Measurements from ENCODE around the gene ERFE. TPM values are rescaled to one million over a fixed set of nuclear protein-coding genes. Genes with fewer than 3 reads are reported as not detected.

ERFE gene
- polyA plus RNA-seq, 1 experiment = 2.9 TPM

- ChIA-PET CTCF (interaction anchor here (1.0 kb wide), 1 partner anchor 83 kb away, joined by 5 read pairs; no protein-coding TSS in a partner anchor), POLR2A (no interaction called here)
- no peak for DNase-seq (ENCODE audit: low read depth)
- no peak for TF ChIP-seq CTCF (IDR thresholded peaks at IDR 0.05; ENCODE audit: insufficient read depth, low read depth, low read length)
- peaks cover 21% of the 10 kb centered on the region for H3K36me3 ChIP-seq (ENCODE audit: control insufficient read depth, insufficient read depth, low read length)
- no peaks in the 10 kb centered on the region for H3K27me3 ChIP-seq (ENCODE audit: control insufficient read depth, insufficient read depth, low read length)
- no peak overlapping the region for H3K4me3 ChIP-seq (ENCODE audit: low read depth, low read length)
Observed at GRCh38 chr2:238180554-238180953, 21.8 kb downstream of the ERFE start.

GRCh38 chr2:238182362-238182761 lies 23.6 kb downstream of the ERFE start:
- ChIA-PET POLR2A (no interaction called here), CTCF (interaction anchor here (0.8 kb wide), 1 partner anchor 25 kb away, joined by 3 read pairs; no protein-coding TSS in a partner anchor)
- Histone ChIP-seq H3K36me3 (ENCODE audit: control insufficient read depth, insufficient read depth, low read length) (peaks cover 28% of the 10 kb centered on the region), H3K4me3 (ENCODE audit: low read depth, low read length) (no peak overlapping the region), H3K27me3 (ENCODE audit: control insufficient read depth, insufficient read depth, low read length) (no peaks in the 10 kb centered on the region)
- DNase-seq (ENCODE audit: low read depth) = no peak
- no peak for TF ChIP-seq CTCF (IDR thresholded peaks at IDR 0.05; ENCODE audit: insufficient read depth, low read depth, low read length)

DNA sequence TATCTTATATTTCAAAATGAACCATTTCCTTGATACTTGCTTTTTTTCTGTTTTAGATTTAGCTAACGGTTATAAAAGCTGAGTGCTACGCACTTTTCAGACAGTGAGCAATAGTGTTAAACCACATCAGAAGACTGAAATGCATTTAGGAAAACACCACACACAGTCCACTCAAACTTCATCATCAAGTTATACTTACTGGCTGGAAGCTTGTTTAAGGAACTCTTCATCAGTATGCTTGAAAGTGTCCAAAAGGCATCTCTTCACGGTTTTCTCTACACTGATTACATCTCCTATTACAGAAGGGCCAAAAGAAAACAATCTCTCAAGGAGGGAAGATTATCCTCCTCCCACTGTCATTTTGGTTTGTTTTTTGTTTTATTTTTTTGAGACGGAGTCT lies 25.1 kb downstream of the ERFE start:
- peaks cover 35% of the 10 kb centered on the region for H3K36me3 ChIP-seq (ENCODE audit: control insufficient read depth, insufficient read depth, low read length)
- POLR2A ChIA-PET = no interaction called here

GRCh38 chr2:238187618-238188548 lies 29.1 kb downstream of the ERFE start:
- POLR2A ChIA-PET = no interaction called here
- no peak overlapping the region for H3K4me3 ChIP-seq (ENCODE audit: low read depth, low read length)
- CTCF ChIA-PET = interaction anchor here (1.1 to 1.6 kb wide), 2 partner anchors 13 to 15 kb away, joined by 3 to 5 read pairs; partner anchors contain the start of gene ILKAP
- peaks cover 28% of the 10 kb centered on the region for H3K36me3 ChIP-seq (ENCODE audit: control insufficient read depth, insufficient read depth, low read length)
- no peak for DNase-seq (ENCODE audit: low read depth)
- TF ChIP-seq CTCF (IDR thresholded peaks at IDR 0.05; ENCODE audit: insufficient read depth, low read depth, low read length) = no peak
- no peaks in the 10 kb centered on the region for H3K27me3 ChIP-seq (ENCODE audit: control insufficient read depth, insufficient read depth, low read length)

More for the DNA sequence above, 25.1 kb downstream of the ERFE start:
- Histone ChIP-seq H3K4me3 (ENCODE audit: low read depth, low read length) (no peak overlapping the region), H3K27me3 (ENCODE audit: control insufficient read depth, insufficient read depth, low read length) (no peaks in the 10 kb centered on the region)
- TF ChIP-seq CTCF (IDR thresholded peaks at IDR 0.05; ENCODE audit: insufficient read depth, low read depth, low read length) = no peak
- CTCF ChIA-PET = interaction anchor here (0.7 kb wide), 1 partner anchor 12 kb away, joined by 3 read pairs; no protein-coding TSS in a partner anchor
- DNase-seq (ENCODE audit: low read depth) = no peak

- no peak for TF ChIP-seq CTCF (IDR thresholded peaks at IDR 0.05; ENCODE audit: insufficient read depth, low read depth, low read length)
- no peak overlapping the region for H3K4me3 ChIP-seq (ENCODE audit: low read depth, low read length)
- POLR2A ChIA-PET = no interaction called here
- DNase-seq (ENCODE audit: low read depth) = no peak
- H3K27me3 ChIP-seq (ENCODE audit: control insufficient read depth, insufficient read depth, low read length) = no peaks in the 10 kb centered on the region
- H3K36me3 ChIP-seq (ENCODE audit: control insufficient read depth, insufficient read depth, low read length) = peaks cover 22% of the 10 kb centered on the region
- CTCF ChIA-PET = no interaction called here
Observed at GRCh38 chr2:238190445-238190844, 31.7 kb downstream of the ERFE start.
